ENCODE data around the gene TMEM229B. TPM values are rescaled to one million over a fixed set of nuclear protein-coding genes. Genes with fewer than 3 reads are reported as not detected.
A peak's percentile ranks its signal among the peaks of the same experiment; 100 is the strongest.

TMEM229B gene
- total RNA-seq, 2 experiments from 2014 or later: 3.9 to 11.7 TPM

GRCh38 chr14:67492538-67492937, 4.0 kb upstream of the TMEM229B start:
- H3K79me2 ChIP-seq (ENCODE audit: insufficient read depth, low read depth, low read length): no peaks in the 10 kb centered on the region

GRCh38 chr14:67491741-67492507, 3.4 kb upstream of the TMEM229B start:
- 0 out of 2 replicates have a peak overlapping the region, but pooled peaks have one; percentile 28 for H3K4me2 ChIP-seq (ENCODE audit: low read length)
- H3K36me3 ChIP-seq (ENCODE audit: insufficient read depth, low read length): peaks cover 22% of the 10 kb centered on the region
- intact Hi-C loops (cut with micrococcal nuclease; ENCODE audit: unreplicated experiment): no loop called here
- H3K4me3 ChIP-seq (ENCODE audit: low read depth, low read length, poor library complexity, severe bottlenecking): no peak overlapping the region
- TF ChIP-seq, protein P1, sequence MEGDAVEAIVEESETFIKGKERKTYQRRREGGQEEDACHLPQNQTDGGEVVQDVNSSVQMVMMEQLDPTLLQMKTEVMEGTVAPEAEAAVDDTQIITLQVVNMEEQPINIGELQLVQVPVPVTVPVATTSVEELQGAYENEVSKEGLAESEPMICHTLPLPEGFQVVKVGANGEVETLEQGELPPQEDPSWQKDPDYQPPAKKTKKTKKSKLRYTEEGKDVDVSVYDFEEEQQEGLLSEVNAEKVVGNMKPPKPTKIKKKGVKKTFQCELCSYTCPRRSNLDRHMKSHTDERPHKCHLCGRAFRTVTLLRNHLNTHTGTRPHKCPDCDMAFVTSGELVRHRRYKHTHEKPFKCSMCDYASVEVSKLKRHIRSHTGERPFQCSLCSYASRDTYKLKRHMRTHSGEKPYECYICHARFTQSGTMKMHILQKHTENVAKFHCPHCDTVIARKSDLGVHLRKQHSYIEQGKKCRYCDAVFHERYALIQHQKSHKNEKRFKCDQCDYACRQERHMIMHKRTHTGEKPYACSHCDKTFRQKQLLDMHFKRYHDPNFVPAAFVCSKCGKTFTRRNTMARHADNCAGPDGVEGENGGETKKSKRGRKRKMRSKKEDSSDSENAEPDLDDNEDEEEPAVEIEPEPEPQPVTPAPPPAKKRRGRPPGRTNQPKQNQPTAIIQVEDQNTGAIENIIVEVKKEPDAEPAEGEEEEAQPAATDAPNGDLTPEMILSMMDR (conservative IDR thresholded peaks at IDR 0.05; ENCODE audit: low read length): no peak
- no peak for TF ChIP-seq EZH2phosphoT487 (IDR thresholded peaks at IDR 0.05; ENCODE audit: borderline replicate concordance, low read depth, low read length)
- CTCF ChIA-PET (ENCODE audit: unreplicated experiment): no interaction called here
- H3K79me2 ChIP-seq (ENCODE audit: insufficient read depth, low read depth, low read length): no peaks in the 10 kb centered on the region
- DNase-seq (ENCODE audit: low spot score): no peak
- H3K4me1 ChIP-seq (ENCODE audit: insufficient read depth, low read length, poor library complexity, severe bottlenecking): peaks cover 60% of the 10 kb centered on the region
- H3K27ac ChIP-seq (ENCODE audit: low read depth, low read length, poor library complexity, severe bottlenecking): peak overlapping the region; percentile 72
- no TSS peak for BruUV-seq (replicated peaks)
- H2AFZ ChIP-seq (ENCODE audit: low read length): no peak overlapping the region
- H4K20me1 ChIP-seq (ENCODE audit: insufficient read depth, low read length): no peaks in the 10 kb centered on the region
- no peaks in the 10 kb centered on the region for H3K9me2 ChIP-seq (ENCODE audit: insufficient read depth, low read length)
- POLR2A ChIA-PET: interaction anchor here (0.6 to 2.6 kb wide), 5 partner anchors 12 to 75 kb away, joined by 3 to 15 read pairs (median 3); no protein-coding TSS in a partner anchor
- peaks cover 41% of the 10 kb centered on the region; the same call in 1 of the 2 replicates for H3K9me3 ChIP-seq (ENCODE audit: low read length)

More at GRCh38 chr14:67492538-67492937, 4.0 kb upstream of the TMEM229B start:
- ChIA-PET CTCF (ENCODE audit: unreplicated experiment) (no interaction called here), POLR2A (interaction anchor here (0.5 to 2.6 kb wide), 4 partner anchors 16 to 133 kb away, joined by 3 to 15 read pairs (median 4); partner anchors contain the start of gene ATP6V1D)
- DNase-seq (ENCODE audit: low spot score): no peak
- H3K36me3 ChIP-seq (ENCODE audit: insufficient read depth, low read length): peaks cover 17% of the 10 kb centered on the region; the same call in 1 of the 2 replicates
- BruUV-seq (replicated peaks): no TSS peak
- H3K27ac ChIP-seq (ENCODE audit: low read depth, low read length, poor library complexity, severe bottlenecking): peak overlapping the region; percentile 72
- peak overlapping the region; percentile 11 for H3K4me3 ChIP-seq (ENCODE audit: low read depth, low read length, poor library complexity, severe bottlenecking)
- peak overlapping the region; percentile 28 for H3K4me2 ChIP-seq (ENCODE audit: low read length)
- H3K9me2 ChIP-seq (ENCODE audit: insufficient read depth, low read length): no peaks in the 10 kb centered on the region
- peak overlapping the region; percentile 17; the same call in 1 of the 2 replicates for H2AFZ ChIP-seq (ENCODE audit: low read length)
- TF ChIP-seq, protein P1 (conservative IDR thresholded peaks at IDR 0.05; ENCODE audit: low read length): no peak
- TF ChIP-seq EZH2phosphoT487 (IDR thresholded peaks at IDR 0.05; ENCODE audit: borderline replicate concordance, low read depth, low read length): no peak
- H3K4me1 ChIP-seq (ENCODE audit: insufficient read depth, low read length, poor library complexity, severe bottlenecking): peaks cover 54% of the 10 kb centered on the region
- H4K20me1 ChIP-seq (ENCODE audit: insufficient read depth, low read length): no peaks in the 10 kb centered on the region
- intact Hi-C loops (cut with micrococcal nuclease; ENCODE audit: unreplicated experiment): no loop called here
- peaks cover 37% of the 10 kb centered on the region; the same call in 1 of the 2 replicates for H3K9me3 ChIP-seq (ENCODE audit: low read length)

- DNase-seq (ENCODE audit: low spot score): no peak
- ChIA-PET POLR2A (interaction anchor here (0.7 to 1.5 kb wide), 3 partner anchors 12 to 23 kb away, joined by 3 read pairs; no protein-coding TSS in a partner anchor), CTCF (ENCODE audit: unreplicated experiment) (no interaction called here)
- peaks cover 27% of the 10 kb centered on the region for H3K36me3 ChIP-seq (ENCODE audit: insufficient read depth, low read length)
- no peak overlapping the region for H2AFZ ChIP-seq (ENCODE audit: low read length)
- TF ChIP-seq EZH2phosphoT487 (IDR thresholded peaks at IDR 0.05; ENCODE audit: borderline replicate concordance, low read depth, low read length): no peak
- TF ChIP-seq, protein P1 (conservative IDR thresholded peaks at IDR 0.05; ENCODE audit: low read length): no peak
- H3K9me3 ChIP-seq (ENCODE audit: low read length): peaks cover 46% of the 10 kb centered on the region; the same call in 1 of the 2 replicates
- intact Hi-C loops (cut with micrococcal nuclease; ENCODE audit: unreplicated experiment): no loop called here
- H3K4me2 ChIP-seq (ENCODE audit: low read length): no peak overlapping the region
- H3K4me3 ChIP-seq (ENCODE audit: low read depth, low read length, poor library complexity, severe bottlenecking): no peak overlapping the region
- peaks cover 61% of the 10 kb centered on the region for H3K4me1 ChIP-seq (ENCODE audit: insufficient read depth, low read length, poor library complexity, severe bottlenecking)
- H3K79me2 ChIP-seq (ENCODE audit: insufficient read depth, low read depth, low read length): no peaks in the 10 kb centered on the region
- no peaks in the 10 kb centered on the region for H3K9me2 ChIP-seq (ENCODE audit: insufficient read depth, low read length)
- no TSS peak for BruUV-seq (replicated peaks)
- no peaks in the 10 kb centered on the region for H4K20me1 ChIP-seq (ENCODE audit: insufficient read depth, low read length)
- no peak overlapping the region for H3K27ac ChIP-seq (ENCODE audit: low read depth, low read length, poor library complexity, severe bottlenecking)
Observed at GRCh38 chr14:67491285-67491684, 2.8 kb upstream of the TMEM229B start.

All from OCI-LY7 (cell line).